Measurements from ENCODE around the gene TSACC.

DNA sequence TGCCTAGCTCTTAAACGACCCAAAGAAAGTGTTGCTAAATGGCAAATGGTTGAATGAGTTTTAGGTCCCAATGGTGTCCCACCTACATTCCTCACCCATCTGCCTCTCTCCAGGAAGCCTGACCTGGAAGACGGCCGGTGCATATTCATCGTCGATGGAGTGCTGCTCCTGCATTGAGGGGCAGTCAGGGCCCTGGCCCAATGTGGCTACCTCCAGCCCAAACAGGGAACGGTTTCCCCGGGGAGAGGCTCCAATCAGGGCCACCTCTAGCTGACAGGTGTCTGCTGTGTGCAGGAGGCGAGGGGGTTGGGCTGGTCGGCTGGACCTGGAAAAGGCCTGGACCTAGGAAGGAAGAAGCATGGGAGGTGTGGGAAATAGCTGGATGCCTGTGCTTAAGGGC lies 44.4 kb upstream of the TSACC start:
- TF ChIP-seq, protein P1, sequence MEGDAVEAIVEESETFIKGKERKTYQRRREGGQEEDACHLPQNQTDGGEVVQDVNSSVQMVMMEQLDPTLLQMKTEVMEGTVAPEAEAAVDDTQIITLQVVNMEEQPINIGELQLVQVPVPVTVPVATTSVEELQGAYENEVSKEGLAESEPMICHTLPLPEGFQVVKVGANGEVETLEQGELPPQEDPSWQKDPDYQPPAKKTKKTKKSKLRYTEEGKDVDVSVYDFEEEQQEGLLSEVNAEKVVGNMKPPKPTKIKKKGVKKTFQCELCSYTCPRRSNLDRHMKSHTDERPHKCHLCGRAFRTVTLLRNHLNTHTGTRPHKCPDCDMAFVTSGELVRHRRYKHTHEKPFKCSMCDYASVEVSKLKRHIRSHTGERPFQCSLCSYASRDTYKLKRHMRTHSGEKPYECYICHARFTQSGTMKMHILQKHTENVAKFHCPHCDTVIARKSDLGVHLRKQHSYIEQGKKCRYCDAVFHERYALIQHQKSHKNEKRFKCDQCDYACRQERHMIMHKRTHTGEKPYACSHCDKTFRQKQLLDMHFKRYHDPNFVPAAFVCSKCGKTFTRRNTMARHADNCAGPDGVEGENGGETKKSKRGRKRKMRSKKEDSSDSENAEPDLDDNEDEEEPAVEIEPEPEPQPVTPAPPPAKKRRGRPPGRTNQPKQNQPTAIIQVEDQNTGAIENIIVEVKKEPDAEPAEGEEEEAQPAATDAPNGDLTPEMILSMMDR (IDR thresholded peaks at IDR 0.05; ENCODE audit: low read depth, low read length, missing input control), result no peak
- TF ChIP-seq RAD21 (IDR thresholded peaks at IDR 0.05), result no peak
- no peak for TF ChIP-seq GABPA (IDR thresholded peaks at IDR 0.05 in 1 of 2, conservative IDR thresholded peaks at IDR 0.05 in 1 of 2)
- TF ChIP-seq, protein P2, sequence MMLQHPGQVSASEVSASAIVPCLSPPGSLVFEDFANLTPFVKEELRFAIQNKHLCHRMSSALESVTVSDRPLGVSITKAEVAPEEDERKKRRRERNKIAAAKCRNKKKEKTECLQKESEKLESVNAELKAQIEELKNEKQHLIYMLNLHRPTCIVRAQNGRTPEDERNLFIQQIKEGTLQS (IDR thresholded peaks at IDR 0.05), result no peak
- TF ChIP-seq JUND (IDR thresholded peaks at IDR 0.05), result no peak
